ENCODE data around the gene KMT2B.

Gene KMT2B

GRCh38 chr19:35742121-35742724, 24.4 kb downstream of the KMT2B start, which contains the start of gene IGFLR1:
TSS of gene IGFLR1 (minus strand) at chr19:35742452. CDS start at chr19:35741180, 1,272 bp downstream.
- DNase-seq (ENCODE audit: low read depth): peak; percentile 47

- no peak for DNase-seq (ENCODE audit: low read depth)
Measured at GRCh38 chr19:35743640-35744429, 26.0 kb downstream of the KMT2B start.

DNA sequence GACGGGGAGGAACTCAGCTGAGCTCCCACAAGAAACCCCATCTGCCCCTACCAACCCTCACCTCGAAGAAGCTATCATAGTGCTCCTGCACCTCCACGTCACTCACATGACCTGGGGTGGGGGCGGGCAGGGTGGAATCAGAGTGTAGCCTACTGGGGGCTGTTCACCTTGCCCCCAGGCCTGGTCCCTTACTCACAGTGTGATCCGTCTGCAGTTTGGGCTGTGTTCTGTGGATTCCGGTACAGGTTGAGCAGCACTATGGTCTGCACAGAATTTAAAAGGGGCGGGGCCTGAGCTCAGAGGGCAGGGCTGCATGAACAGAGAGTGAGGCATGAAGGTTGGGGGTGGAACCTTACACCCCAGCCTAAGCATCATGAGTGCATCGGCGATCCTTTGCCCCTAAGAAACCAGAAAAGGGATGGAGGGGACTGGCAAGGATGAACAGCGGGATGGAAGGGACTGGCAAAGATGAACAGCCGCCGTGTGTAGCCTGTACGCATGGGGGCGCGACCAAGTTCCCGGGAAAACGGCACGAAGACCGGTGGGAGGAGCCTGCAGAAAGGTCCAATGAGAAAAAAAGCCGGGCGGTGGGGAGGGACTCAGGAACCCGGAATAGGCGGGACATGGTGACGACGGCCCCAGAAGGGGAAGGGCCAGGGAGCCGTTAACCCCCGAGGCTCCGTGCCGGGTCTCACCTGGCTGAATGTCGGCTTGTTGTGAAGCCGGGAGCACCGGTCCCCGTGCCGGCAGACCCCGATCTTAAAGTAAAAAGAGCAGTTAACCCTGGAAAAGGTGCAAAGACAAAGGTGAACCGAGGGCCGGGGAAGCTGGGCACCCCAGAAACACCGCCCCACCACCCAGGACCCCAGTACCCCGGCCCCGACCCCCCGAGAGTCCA, 26.9 kb downstream of the KMT2B start:
- peak; percentile 87 for DNase-seq (ENCODE audit: low read depth)

DNA sequence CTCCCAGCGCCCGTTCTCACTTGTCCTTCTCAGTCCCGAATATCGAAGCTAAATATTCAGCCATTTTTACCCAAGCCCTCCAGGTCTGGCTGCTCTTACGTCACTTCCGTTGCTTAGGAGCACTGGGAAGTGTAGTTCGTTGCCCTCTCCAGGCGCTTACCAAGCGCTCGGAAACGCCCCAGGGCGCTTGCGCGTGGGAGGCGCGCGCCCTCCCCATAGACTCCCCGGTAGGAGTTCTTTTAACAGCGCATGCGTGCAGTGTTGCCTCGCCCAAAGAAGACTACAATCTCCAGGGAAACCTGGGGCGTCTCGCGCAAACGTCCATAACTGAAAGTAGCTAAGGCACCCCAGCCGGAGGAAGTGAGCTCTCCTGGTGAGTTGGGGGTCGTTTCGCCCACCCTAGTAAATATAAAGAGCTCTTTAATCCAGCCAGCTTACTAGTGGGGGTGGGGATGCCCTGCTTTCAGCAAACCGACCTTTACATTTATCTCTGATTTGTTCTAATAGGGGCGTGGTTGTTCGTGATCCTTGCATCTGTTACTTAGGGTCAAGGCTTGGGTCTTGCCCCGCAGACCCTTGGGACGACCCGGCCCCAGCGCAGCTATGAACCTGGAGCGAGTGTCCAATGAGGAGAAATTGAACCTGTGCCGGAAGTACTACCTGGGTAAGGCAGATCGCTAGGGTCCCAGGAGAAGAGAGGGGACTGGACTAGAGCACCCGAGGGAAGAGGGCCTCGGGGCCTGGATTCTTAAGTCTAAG, 27.7 kb downstream of the KMT2B start, which contains the start of the genes PSENEN and U2AF1L4:
Gene PSENEN (plus strand): TSS at position 324 of the 759 bp plus-strand sequence. CDS start 280 bp downstream, at position 604.
Gene U2AF1L4 (minus strand): TSS at position 91 of the 759 bp plus-strand sequence. CDS start 27 bp downstream, at position 64.
- peak; percentile 91 for DNase-seq (ENCODE audit: low read depth)

- DNase-seq (ENCODE audit: low read depth): no peak
Measured at GRCh38 chr19:35746087-35746462, 28.3 kb downstream of the KMT2B start.

DNA sequence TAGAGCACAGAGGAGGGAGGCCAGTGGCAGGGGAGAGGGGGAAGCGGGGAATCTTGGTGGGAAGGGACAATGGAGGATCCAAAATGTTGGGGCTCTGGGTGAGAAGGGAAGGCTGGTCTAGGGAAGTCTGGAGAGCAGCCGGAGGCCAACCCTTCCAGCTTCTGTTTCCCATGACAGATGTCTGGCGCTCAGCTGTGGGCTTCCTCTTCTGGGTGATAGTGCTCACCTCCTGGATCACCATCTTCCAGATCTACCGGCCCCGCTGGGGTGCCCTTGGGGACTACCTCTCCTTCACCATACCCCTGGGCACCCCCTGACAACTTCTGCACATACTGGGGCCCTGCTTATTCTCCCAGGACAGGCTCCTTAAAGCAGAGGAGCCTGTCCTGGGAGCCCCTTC, 28.7 kb downstream of the KMT2B start:
- no peak for DNase-seq (ENCODE audit: low read depth)

DNA sequence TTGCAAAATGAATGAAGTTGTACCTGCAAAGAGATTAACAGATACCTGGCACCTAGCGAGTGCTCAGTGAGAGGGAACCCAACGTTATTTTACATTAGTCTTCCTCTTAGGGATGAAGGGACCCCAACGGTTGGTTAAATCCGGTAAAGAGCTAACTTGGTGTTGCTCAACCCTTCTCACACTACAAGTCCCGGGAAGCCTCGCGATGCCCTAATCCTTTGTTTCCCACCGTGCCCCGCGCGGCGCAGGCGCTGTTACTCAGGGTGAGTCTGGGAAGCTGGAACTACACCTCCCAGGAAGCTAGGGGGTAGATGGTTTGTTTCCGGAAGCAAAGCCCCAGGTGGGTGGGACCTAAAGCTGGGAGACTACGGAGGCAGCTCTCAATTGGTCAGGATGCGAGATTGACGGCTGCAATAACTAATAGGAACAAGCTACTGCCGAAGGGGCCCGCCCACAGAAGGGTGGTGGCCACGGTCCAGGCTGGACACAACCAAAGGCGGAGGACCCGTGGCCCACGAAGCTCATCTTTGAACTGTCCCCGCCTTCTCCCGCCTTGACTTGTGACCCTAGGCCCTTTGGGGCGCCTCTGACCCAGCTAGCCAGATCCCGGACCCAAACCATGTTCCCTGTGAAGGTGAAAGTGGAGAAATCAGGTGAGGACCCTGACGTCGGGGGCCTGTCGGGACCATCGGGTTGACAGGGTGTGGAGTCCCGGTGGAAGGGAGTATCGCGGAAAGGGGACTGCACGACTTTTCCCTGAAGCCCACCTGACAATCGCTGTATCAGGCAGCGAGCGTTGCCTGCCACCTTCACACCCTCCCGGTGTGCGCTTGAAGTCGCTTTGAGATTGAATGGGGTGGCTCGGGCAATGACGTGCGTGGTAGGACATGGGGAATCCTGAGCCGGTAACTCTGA, 30.6 kb downstream of the KMT2B start, which contains the start of gene LIN37:
Gene LIN37 (plus strand): TSS at position 471 of the 915 bp plus-strand sequence. CDS start 149 bp downstream, at position 620.
- peak; percentile 99 for DNase-seq (ENCODE audit: low read depth)

GRCh38 chr19:35750167-35750566, 32.4 kb downstream of the KMT2B start:
- no peak for DNase-seq (ENCODE audit: low read depth)

DNA sequence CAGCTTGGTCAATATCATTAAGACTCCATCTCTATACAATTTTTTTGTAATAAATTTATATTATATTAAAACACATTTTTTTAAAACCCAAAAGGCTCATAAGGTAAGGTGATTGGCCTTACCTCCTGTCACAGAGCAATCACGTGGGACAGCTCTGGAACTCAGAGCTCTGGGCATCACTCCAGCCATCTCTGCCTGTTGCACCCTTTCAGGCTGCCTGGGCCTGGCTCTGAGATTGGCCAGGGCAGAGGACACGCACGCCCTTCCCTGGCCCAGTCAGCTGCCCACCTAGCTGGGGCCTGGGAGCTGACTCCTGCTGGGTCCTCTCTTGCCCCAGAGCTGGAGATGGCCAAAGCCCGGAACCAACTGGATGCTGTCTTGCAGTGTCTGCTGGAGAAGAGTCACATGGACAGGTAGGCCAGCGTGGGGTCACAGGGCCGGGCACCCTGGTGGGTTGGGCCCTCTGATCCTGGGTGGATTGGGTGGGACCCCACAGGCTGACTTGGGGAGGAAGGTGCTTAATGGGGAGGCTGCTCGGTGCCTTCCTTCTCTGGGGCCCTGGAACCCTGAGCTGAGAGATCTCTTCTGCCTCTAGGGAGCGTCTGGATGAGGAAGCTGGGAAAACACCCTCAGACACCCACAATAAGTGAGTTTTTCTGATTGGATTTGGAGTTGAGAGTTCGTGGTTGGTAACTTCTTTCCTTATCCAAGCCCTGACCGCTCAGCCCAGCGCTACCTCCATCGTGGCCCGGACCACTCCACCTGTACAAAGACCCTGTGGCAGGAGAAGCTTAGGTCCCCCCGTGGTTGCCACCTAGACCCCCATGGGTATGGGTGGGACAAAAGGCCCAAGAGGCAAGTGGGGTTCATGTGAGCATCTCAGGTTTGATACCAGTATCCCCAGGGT, 34.3 kb downstream of the KMT2B start:
- no peak for DNase-seq (ENCODE audit: low read depth)

GRCh38 chr19:35752746-35753350, 35.0 kb downstream of the KMT2B start:
- DNase-seq (ENCODE audit: low read depth): no peak

- DNase-seq (ENCODE audit: low read depth): no peak
Measured at GRCh38 chr19:35753634-35754369, 36.0 kb downstream of the KMT2B start.

GRCh38 chr19:35754370-35755130, 36.7 kb downstream of the KMT2B start:
- DNase-seq (ENCODE audit: low read depth): no peak

GRCh38 chr19:35755131-35755549, 37.3 kb downstream of the KMT2B start:
- no peak for DNase-seq (ENCODE audit: low read depth)

DNA sequence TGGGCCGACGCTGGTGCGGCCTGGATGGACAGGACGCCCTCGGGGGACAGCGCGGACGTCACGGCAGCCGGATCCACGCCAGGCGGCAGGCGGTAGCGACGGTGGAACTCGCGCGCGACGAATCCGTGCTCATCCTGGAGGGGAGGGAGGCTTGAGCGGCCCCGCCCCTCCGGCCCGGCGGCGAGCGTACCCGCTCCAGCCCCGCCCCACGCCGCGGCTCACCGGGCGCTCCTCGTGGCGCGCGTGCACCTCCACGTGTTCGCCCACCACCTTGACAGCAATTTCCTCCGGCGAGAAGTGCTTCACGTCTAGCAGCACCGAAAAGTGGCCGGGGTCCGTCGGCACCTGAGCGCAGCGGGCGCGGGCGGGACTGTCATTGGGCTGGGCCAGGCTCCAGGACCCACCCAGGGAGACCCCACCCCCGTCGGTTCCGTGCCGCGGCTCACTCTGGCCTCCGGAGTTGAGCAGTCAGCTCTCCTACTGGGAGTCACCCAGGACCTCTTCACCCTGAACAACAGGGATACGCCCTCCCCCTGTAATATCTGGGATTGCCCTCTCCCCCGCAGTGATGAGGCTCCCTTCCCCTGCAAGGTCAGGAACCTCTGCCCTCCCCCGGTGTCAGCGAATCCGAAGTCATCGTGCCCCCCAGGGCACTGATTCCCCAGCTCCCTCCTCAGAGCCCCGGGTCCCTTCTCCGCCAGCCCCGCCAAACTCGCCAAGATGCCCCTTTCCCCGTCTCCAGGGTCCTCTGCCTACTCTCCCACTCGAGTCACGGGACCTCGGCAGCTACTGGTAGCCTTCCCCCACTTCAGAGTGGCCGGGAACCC, 38.0 kb downstream of the KMT2B start:
- DNase-seq (ENCODE audit: low read depth): no peak

GRCh38 chr19:35756377-35757230, 38.8 kb downstream of the KMT2B start, which contains the start of gene HSPB6:
TSS of gene HSPB6 (minus strand) at chr19:35757029. CDS start at chr19:35757008, 21 bp downstream.
- no peak for DNase-seq (ENCODE audit: low read depth)
